Activated CD4-positive, alpha-beta memory T cell treated with anti-CD3 and anti-CD28 coated beads for 36 hours (primary cell): ENCODE measurements around the gene GPR156. TPM values are rescaled to one million over a fixed set of nuclear protein-coding genes. Genes with fewer than 3 reads are reported as not detected.

Experiments
- CTCF ChIA-PET: fragments of 350-600 bp; sonication (Branson Sonifier 250); formaldehyde crosslinking; loops from one replicate; lab custom pipeline; 2021; ENCODE audit warnings: antibody characterized with exemption, inconsistent platforms; lab: Charles Lee
- POLR2A ChIA-PET: fragments of 350-600 bp; sonication (Branson Sonifier 250); formaldehyde crosslinking; loops from one replicate; lab custom pipeline; 2021; ENCODE audit warnings: antibody characterized with exemption; lab: Charles Lee
- DNase-seq: peaks from one replicate; pipeline ENCODE4 v3.0.0-alpha.2; 2020
- H3K27ac Mint-ChIP-seq: one replicate; pipeline ENCODE4 v1.8.0; 2021; ENCODE audit warnings: mixed read lengths
- H3K27me3 Mint-ChIP-seq: one replicate; pipeline ENCODE4 v1.8.0; 2021; ENCODE audit warnings: mixed read lengths
- H3K36me3 Mint-ChIP-seq: one replicate; pipeline ENCODE4 v1.8.0; 2021; ENCODE audit warnings: mixed read lengths
- H3K4me1 Mint-ChIP-seq: one replicate; pipeline ENCODE4 v1.8.0; 2021; ENCODE audit warnings: low read depth, mixed read lengths
- H3K4me3 Mint-ChIP-seq: one replicate; pipeline ENCODE4 v1.8.0; 2021; ENCODE audit warnings: mild to moderate bottlenecking, mixed read lengths
- H3K9me3 Mint-ChIP-seq: one replicate; pipeline ENCODE4 v1.8.0; 2021; ENCODE audit warnings: mixed read lengths
- intact Hi-C: fragments of 100-400 bp; cut with micrococcal nuclease; formaldehyde crosslinking; loops from one replicate; pipeline ENCODE4 v1.15.1; 2023
- total RNA-seq, 2 experiments: library from RNA; stranded (reverse); gene quantifications; one replicate each; pipeline ENCODE4 v1.2.3, GENCODE V29; 2021

GPR156 gene
- total RNA-seq, 2 experiments from 2014 or later, result not detected

DNA sequence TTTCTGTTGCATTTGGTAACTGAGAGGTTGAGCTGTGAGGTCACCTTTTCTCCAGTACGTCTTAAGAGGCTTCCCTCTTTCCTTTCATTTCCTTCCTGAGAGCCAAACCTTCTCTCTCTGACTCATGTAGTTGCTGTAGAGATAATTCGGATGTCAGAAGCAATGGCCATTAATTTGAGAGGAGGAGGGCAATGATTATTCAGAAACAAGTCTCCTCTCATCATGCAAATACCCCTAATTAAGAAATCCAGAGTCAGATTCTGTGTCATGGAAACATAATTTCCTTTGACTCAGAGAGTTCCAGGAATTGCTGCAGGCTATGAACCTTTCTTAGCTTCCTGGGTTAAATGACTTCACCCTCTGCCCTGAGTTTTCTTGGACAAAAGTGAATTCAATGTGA, 131.7 kb downstream of the GPR156 start:
- Mint-ChIP-seq H3K4me3 (no peak overlapping the region), H3K27me3 (peaks cover 3% of the 10 kb centered on the region), H3K27ac (no peak overlapping the region), H3K36me3 (peaks cover 9% of the 10 kb centered on the region), H3K4me1 (peaks cover 13% of the 10 kb centered on the region), H3K9me3 (peaks cover 23% of the 10 kb centered on the region)
- no peak for DNase-seq
- ChIA-PET POLR2A (interaction anchor here (1.2 kb wide), 1 partner anchor 57 kb away, joined by 5 read pairs; no protein-coding TSS in a partner anchor), CTCF (interaction anchor here (1.0 kb wide), 1 partner anchor 261 kb away, joined by 4 read pairs; no protein-coding TSS in a partner anchor)
- intact Hi-C loops, result no loop called here

DNA sequence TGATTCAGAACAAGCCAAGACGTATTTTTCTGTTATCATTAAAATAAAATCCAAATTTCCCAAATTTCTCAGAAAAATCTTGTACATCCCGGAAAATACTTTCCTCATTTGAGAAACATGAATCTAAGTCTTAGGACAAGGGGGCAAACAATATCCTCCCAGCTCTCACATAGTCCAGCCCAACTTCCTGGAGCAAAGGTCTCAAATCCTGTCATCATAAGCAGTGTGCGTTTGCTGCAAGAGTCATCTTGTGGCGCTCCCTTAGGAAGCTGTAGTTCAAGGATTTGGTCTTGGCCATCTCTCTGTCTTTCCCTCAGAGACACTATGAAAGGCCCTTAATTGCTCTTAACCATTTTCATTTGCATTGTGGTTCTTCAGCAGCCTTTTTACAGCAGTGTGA, 133.2 kb downstream of the GPR156 start:
- peaks cover 9% of the 10 kb centered on the region for H3K36me3 Mint-ChIP-seq
- peaks cover 17% of the 10 kb centered on the region for H3K4me1 Mint-ChIP-seq
- no peak overlapping the region for H3K27ac Mint-ChIP-seq
- H3K4me3 Mint-ChIP-seq, result no peak overlapping the region
- ChIA-PET CTCF (no interaction called here), POLR2A (no interaction called here)
- intact Hi-C loops, result no loop called here
- peaks cover 3% of the 10 kb centered on the region for H3K27me3 Mint-ChIP-seq
- H3K9me3 Mint-ChIP-seq, result peaks cover 23% of the 10 kb centered on the region
- DNase-seq, result no peak

DNA sequence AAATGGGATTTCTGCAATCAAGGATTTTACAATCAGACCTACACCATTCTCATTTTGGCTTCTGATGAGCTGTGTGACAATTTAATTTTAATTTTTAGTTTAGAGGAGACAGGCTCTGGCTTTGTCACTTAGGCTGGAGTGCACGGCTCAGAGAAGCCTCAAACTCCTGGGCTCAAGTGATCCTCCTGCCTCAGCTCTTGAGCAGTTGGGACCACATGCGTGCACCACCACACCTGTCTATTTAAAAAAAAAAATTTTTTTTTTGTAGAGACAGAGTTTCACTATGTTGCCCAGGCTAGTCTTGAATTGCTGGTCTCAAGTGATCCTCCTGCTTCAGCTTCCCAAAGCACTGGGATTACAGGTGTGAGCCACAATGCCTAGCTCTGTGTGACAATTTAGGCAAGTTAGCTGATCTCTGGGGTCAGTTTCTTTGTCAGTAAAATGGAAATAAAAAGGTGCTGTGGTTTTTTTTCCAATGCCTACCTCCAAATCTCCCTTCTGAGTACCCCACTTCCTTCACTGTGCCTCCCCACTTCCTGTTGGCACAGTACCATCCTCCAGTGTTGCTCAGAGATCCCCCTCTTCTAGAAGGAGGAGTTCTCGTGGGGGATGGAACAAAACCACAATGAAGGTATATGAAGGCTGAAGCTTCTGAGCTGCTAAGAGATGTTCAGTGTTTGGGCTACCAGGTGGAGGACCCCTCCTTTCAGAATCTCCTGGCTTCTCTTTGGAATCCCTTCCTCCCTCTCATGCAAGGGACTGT, 136.7 kb downstream of the GPR156 start:
- Mint-ChIP-seq H3K27ac (no peak overlapping the region), H3K4me3 (no peak overlapping the region), H3K9me3 (no peaks in the 10 kb centered on the region), H3K36me3 (no peaks in the 10 kb centered on the region), H3K27me3 (peaks cover 3% of the 10 kb centered on the region), H3K4me1 (peaks cover 20% of the 10 kb centered on the region)
- ChIA-PET POLR2A (no interaction called here), CTCF (interaction anchor here (0.8 to 2.4 kb wide), 5 partner anchors 53 to 467 kb away, joined by 3 to 34 read pairs (median 3); no protein-coding TSS in a partner anchor)
- intact Hi-C loops, result loop anchor here (5.0 kb wide), 1 partner anchor 236 kb away; no protein-coding TSS in a partner anchor
- DNase-seq, result no peak

DNA sequence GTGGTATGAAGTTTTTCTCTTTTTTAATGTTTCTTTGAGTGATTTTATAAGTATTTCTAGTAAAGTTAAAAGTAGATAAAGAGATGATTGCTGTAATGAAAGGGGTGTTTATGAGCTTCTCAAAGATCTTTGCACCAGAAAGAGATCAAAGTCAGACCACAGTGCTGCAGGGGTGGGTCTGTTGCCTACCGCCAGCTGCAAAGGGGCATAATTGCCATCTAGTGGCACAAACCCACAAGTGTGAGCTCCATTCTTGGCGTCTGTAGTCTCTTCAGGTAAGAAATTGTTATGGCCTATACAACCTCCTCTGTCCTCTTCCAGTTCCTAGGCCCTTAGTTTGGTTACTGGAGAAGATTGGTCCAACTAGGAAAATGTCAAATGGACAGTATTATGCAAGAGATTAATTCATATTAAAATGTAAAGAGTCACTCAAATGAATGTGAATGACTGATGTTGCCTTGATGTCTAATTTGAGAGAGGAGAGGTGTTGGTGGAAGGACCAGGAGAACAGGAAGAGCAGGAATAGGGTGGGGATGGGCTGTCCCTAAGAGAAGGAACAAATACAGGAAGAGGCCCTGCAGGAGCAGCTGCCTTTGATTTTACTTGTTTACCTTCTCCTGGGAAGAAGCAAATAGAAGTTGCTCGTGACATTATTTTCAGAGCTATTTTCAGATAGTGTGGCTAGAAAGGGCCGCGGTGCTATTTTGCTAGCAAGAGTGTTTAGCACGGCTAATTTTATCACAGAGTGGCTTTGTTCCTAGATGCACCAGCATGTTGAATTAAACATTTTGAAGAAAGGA, 137.8 kb downstream of the GPR156 start:
- no peak overlapping the region for H3K4me3 Mint-ChIP-seq
- intact Hi-C loops, result loop anchor here (1.0 to 5.0 kb wide), 2 partner anchors 235 to 255 kb away; no protein-coding TSS in a partner anchor
- peaks cover 18% of the 10 kb centered on the region for H3K4me1 Mint-ChIP-seq
- no peaks in the 10 kb centered on the region for H3K36me3 Mint-ChIP-seq
- no peaks in the 10 kb centered on the region for H3K27me3 Mint-ChIP-seq
- DNase-seq, result peak; percentile 53
- H3K27ac Mint-ChIP-seq, result no peak overlapping the region
- no peaks in the 10 kb centered on the region for H3K9me3 Mint-ChIP-seq
- ChIA-PET CTCF (interaction anchor here (0.7 to 2.4 kb wide), 14 partner anchors 10 to 647 kb away, joined by 3 to 34 read pairs (median 4); no protein-coding TSS in a partner anchor), POLR2A (interaction anchor here (1.1 kb wide), 1 partner anchor 51 kb away, joined by 5 read pairs; no protein-coding TSS in a partner anchor)

DNA sequence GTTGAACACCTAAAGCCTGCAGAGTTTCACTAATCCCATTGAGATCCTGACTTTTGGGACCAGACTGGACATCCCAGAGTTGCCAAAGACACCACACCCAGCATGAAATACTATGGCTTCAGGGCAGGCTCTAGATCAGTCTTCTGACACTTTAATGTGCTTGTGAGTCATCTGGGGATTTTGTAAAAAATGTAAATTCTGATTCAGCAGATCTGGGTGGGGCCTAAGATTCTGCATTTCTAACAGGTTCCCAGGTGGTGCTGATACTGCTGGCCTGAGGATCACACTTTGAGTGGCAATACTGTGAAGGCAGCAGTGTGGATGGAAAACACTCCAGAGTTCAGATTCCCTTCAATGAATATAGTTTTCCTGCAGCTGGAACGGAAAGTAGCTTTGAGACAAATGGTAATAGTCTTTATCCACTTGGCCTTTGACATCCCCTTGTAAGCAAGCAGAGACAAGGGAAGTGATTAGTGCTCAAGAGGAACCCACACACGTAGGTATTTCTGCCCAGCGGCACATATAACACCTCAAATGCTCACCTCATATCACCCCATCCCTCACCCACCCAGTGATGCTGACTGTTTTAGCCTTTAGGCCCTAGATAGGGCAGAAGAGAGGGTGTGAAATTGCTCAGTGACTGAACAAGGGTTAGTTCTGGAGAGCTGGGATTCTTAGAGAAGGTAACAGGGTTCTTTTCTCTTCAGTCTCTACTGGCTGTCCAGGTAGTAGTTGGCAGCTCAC, 139.3 kb downstream of the GPR156 start:
- intact Hi-C loops, result loop anchor here (1.0 to 5.0 kb wide), 2 partner anchors 50 to 233 kb away; no protein-coding TSS in a partner anchor
- H3K27me3 Mint-ChIP-seq, result no peaks in the 10 kb centered on the region
- no peaks in the 10 kb centered on the region for H3K36me3 Mint-ChIP-seq
- peaks cover 15% of the 10 kb centered on the region for H3K4me1 Mint-ChIP-seq
- CTCF ChIA-PET, result interaction anchor here (2.4 kb wide), 1 partner anchor 253 kb away, joined by 34 read pairs; no protein-coding TSS in a partner anchor
- no peak overlapping the region for H3K27ac Mint-ChIP-seq
- POLR2A ChIA-PET, result interaction anchor here (1.9 kb wide), 1 partner anchor 50 kb away, joined by 7 read pairs; no protein-coding TSS in a partner anchor
- peak; percentile 36 for DNase-seq
- no peaks in the 10 kb centered on the region for H3K9me3 Mint-ChIP-seq
- H3K4me3 Mint-ChIP-seq, result no peak overlapping the region

- peaks cover 18% of the 10 kb centered on the region for H3K4me1 Mint-ChIP-seq
- H3K27ac Mint-ChIP-seq, result no peak overlapping the region
- H3K36me3 Mint-ChIP-seq, result no peaks in the 10 kb centered on the region
- CTCF ChIA-PET, result no interaction called here
- intact Hi-C loops, result no loop called here
- no peaks in the 10 kb centered on the region for H3K27me3 Mint-ChIP-seq
- H3K9me3 Mint-ChIP-seq, result no peaks in the 10 kb centered on the region
- H3K4me3 Mint-ChIP-seq, result no peak overlapping the region
- DNase-seq, result no peak
- POLR2A ChIA-PET, result interaction anchor here (1.9 kb wide), 1 partner anchor 49 kb away, joined by 7 read pairs; no protein-coding TSS in a partner anchor
Measured at GRCh38 chr3:120144267-120144666, 140.8 kb downstream of the GPR156 start.

DNA sequence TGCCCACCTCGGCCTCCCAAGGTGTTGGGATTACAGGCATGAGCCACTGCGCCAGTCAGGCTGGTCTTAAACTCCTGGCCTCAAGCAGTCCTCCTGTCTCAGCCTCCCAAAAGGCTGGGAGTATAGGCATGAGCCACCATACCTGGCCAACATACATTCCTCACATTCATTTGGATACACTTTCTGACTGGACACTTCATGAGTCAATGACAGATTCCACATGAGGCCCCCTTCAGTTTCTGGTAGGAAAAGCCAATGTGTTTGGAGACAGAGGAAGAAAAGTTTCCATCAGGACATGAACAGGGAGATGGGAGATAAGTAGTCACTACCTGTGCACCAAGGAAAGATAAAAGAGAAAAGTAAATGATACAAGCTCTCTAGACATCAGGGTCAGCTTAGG, 141.3 kb downstream of the GPR156 start:
- no peak overlapping the region for H3K27ac Mint-ChIP-seq
- H3K4me1 Mint-ChIP-seq, result peaks cover 20% of the 10 kb centered on the region
- no peaks in the 10 kb centered on the region for H3K36me3 Mint-ChIP-seq
- ChIA-PET CTCF (no interaction called here), POLR2A (no interaction called here)
- no peaks in the 10 kb centered on the region for H3K27me3 Mint-ChIP-seq
- no peaks in the 10 kb centered on the region for H3K9me3 Mint-ChIP-seq
- DNase-seq, result no peak
- intact Hi-C loops, result no loop called here
- no peak overlapping the region for H3K4me3 Mint-ChIP-seq

DNA sequence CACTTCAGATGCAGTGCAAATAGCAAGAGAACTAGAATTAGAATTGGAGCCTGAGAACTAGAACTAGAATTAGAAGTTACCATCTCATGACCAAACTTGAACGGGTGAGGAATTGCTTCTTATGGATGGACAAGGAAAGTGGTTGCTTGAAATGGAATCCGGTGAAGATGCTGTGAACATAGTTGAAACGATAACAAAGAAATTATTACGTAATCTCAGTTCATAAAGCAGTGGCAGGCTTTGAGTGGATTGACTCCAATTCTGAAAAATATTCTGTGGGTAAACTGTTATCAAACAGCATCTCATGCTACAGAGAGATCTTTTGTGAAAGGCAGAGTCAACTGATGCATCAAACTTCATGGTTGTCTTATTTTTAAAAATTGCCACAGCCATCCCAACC, 142.8 kb downstream of the GPR156 start:
- no peak overlapping the region for H3K27ac Mint-ChIP-seq
- no peaks in the 10 kb centered on the region for H3K9me3 Mint-ChIP-seq
- intact Hi-C loops, result no loop called here
- no peak for DNase-seq
- POLR2A ChIA-PET, result no interaction called here
- H3K4me1 Mint-ChIP-seq, result peaks cover 16% of the 10 kb centered on the region
- no peak overlapping the region for H3K4me3 Mint-ChIP-seq
- CTCF ChIA-PET, result no interaction called here
- no peaks in the 10 kb centered on the region for H3K36me3 Mint-ChIP-seq
- no peaks in the 10 kb centered on the region for H3K27me3 Mint-ChIP-seq

DNA sequence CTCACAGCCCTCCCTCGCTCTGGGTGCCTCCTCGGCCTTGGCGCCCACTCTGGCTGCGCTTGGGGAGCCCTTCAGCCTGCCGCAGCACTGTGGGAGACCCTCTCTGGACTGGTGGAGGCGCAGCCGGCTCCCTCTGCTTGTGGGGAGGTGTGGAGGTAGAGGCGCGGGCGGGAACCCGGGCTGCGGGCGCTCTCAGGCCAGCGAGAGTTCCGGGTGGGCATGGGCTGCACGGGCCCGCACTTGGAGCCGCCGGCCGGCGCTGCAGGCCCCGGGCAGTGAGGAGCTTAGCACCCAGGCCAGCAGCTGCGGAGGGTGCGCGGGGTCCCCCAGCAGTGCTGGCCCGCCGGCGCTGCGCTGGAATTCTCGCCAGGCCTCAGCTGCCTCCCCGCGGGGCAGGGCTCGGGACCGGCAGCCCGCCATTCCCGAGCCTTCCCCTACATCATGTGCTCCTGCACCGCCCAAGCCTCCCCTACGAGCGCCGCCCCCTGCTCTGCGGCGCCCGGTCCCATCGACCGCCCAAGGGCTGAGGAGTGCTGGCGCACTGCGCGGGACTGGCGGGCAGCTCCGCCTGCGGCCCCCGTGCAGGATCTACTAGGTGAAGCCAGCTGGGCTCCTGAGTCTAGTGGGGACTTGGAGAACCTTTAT, 144.8 kb downstream of the GPR156 start:
- Mint-ChIP-seq H3K4me1 (peaks cover 8% of the 10 kb centered on the region), H3K36me3 (no peaks in the 10 kb centered on the region), H3K27ac (no peak overlapping the region), H3K4me3 (no peak overlapping the region), H3K27me3 (no peaks in the 10 kb centered on the region), H3K9me3 (no peaks in the 10 kb centered on the region)
- CTCF ChIA-PET, result no interaction called here
- POLR2A ChIA-PET, result no interaction called here
- intact Hi-C loops, result no loop called here
- DNase-seq, result no peak

GRCh38 chr3:120139140-120139539, 145.9 kb downstream of the GPR156 start:
- intact Hi-C loops, result no loop called here
- H3K9me3 Mint-ChIP-seq, result no peaks in the 10 kb centered on the region
- ChIA-PET POLR2A (no interaction called here), CTCF (interaction anchor here (1.0 kb wide), 1 partner anchor 44 kb away, joined by 3 read pairs; no protein-coding TSS in a partner anchor)
- H3K36me3 Mint-ChIP-seq, result no peaks in the 10 kb centered on the region
- peaks cover under 1% of the 10 kb centered on the region for H3K27me3 Mint-ChIP-seq
- H3K4me1 Mint-ChIP-seq, result peaks cover 7% of the 10 kb centered on the region
- no peak overlapping the region for H3K27ac Mint-ChIP-seq
- no peak overlapping the region for H3K4me3 Mint-ChIP-seq
- DNase-seq, result no peak

DNA sequence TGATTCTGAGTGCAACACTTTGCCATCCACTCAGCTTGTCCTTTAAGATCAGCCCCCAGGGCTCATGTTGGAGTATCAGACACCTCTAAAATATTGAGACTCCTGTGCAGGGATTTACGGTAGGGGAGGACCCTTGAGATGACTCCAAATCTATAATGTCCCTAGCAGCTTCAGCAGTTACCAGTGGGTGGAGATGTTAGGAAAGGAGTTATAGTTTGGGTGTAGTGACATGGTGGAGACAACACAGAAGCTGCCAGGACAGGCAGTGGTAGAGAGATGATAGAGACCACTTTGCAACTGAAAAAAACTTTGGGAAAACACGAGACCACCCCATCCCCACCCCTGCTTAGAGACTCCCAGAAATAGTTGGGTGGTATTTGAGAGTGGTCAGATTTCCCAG, 147.5 kb downstream of the GPR156 start:
- no peak overlapping the region for H3K4me3 Mint-ChIP-seq
- peaks cover 3% of the 10 kb centered on the region for H3K27me3 Mint-ChIP-seq
- H3K4me1 Mint-ChIP-seq, result peaks cover 7% of the 10 kb centered on the region
- ChIA-PET CTCF (interaction anchor here (0.7 kb wide), 1 partner anchor 9 kb away, joined by 4 read pairs; no protein-coding TSS in a partner anchor), POLR2A (no interaction called here)
- no peaks in the 10 kb centered on the region for H3K36me3 Mint-ChIP-seq
- DNase-seq, result no peak
- no peaks in the 10 kb centered on the region for H3K9me3 Mint-ChIP-seq
- intact Hi-C loops, result no loop called here
- no peak overlapping the region for H3K27ac Mint-ChIP-seq
